Tibial nerve (tissue), 3 donors: ENCODE results near the gene MARVELD1.

ENCODE experiments used
- CTCF ChIP-seq, 5 experiments: fragments of 200-600 bp in 3 of 5; fragments of 450-650 bp in 2 of 5; sonication (generic) in 3 of 5; IDR thresholded peaks; one replicate each; pipeline ENCODE4 v1.5.1; 2016 to 2019; ENCODE audit warnings: antibody characterized with exemption in 5 of 5, mild to moderate bottlenecking in 3 of 5, moderate library complexity in 2 of 5
- POLR2A ChIP-seq, 2 donors: fragments of 450-650 bp; IDR thresholded peaks; one replicate each; pipeline ENCODE4 v1.6.1; 2017; ENCODE audit warnings: antibody characterized with exemption in 2 of 2, mild to moderate bottlenecking in 2 of 2, moderate library complexity in 2 of 2

GRCh38 chr10:97766996-97767924 is 53.7 kb downstream of the MARVELD1 start:
- no peak for TF ChIP-seq POLR2A (IDR thresholded peaks at IDR 0.05)
- TF ChIP-seq CTCF (IDR thresholded peaks at IDR 0.05): no peak
